ENCODE measurements around the gene IDH2.

GRCh38 chr15:90084876-90085423, 17.3 kb downstream of the IDH2 start:
- TF ChIP-seq, protein P1, sequence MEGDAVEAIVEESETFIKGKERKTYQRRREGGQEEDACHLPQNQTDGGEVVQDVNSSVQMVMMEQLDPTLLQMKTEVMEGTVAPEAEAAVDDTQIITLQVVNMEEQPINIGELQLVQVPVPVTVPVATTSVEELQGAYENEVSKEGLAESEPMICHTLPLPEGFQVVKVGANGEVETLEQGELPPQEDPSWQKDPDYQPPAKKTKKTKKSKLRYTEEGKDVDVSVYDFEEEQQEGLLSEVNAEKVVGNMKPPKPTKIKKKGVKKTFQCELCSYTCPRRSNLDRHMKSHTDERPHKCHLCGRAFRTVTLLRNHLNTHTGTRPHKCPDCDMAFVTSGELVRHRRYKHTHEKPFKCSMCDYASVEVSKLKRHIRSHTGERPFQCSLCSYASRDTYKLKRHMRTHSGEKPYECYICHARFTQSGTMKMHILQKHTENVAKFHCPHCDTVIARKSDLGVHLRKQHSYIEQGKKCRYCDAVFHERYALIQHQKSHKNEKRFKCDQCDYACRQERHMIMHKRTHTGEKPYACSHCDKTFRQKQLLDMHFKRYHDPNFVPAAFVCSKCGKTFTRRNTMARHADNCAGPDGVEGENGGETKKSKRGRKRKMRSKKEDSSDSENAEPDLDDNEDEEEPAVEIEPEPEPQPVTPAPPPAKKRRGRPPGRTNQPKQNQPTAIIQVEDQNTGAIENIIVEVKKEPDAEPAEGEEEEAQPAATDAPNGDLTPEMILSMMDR (IDR thresholded peaks at IDR 0.05): no peak
- TF ChIP-seq POLR2A (IDR thresholded peaks at IDR 0.05): no peak
